Stimulated activated CD4-positive, alpha-beta T cell treated with anti-CD3 and anti-CD28 coated beads, Interleukin-15, amount 100 ng/mL, for 1 hour (primary cell): ENCODE measurements around the gene TBC1D14.

Experiments used
- DNase-seq, 2 donors: peaks; one replicate each; pipeline ENCODE4 v3.0.0-alpha.2; 2020; ENCODE audit warnings: low read depth in 1 of 2, low spot score in 1 of 2

Gene TBC1D14

GRCh38 chr4:6946497-6946896, 36.9 kb downstream of the TBC1D14 start:
- DNase-seq = no peak

- no peak for DNase-seq
These were observed 38.5 kb downstream of the TBC1D14 start for GRCh38 chr4:6948134-6948460.

GRCh38 chr4:6951880-6952381, 42.3 kb downstream of the TBC1D14 start:
- no peak for DNase-seq

GRCh38 chr4:6953751-6954380, 44.2 kb downstream of the TBC1D14 start:
- no peak for DNase-seq

- DNase-seq = no peak
These were observed 45.8 kb downstream of the TBC1D14 start for GRCh38 chr4:6955261-6955911.

- DNase-seq = no peak
These were observed 46.4 kb downstream of the TBC1D14 start for GRCh38 chr4:6956087-6956433.

GRCh38 chr4:6956434-6957147, 47.0 kb downstream of the TBC1D14 start:
- no peak for DNase-seq

GRCh38 chr4:6957148-6957520, 47.5 kb downstream of the TBC1D14 start:
- DNase-seq = no peak

GRCh38 chr4:6957994-6958393, 48.4 kb downstream of the TBC1D14 start:
- DNase-seq = no peak

- no peak for DNase-seq
These were observed 49.6 kb downstream of the TBC1D14 start for GRCh38 chr4:6959261-6959660.

- no peak for DNase-seq
These were observed 50.5 kb downstream of the TBC1D14 start for GRCh38 chr4:6960154-6960553.

GRCh38 chr4:6960628-6961412, 51.2 kb downstream of the TBC1D14 start:
- no peak for DNase-seq

- DNase-seq = no peak
These were observed 52.0 kb downstream of the TBC1D14 start for GRCh38 chr4:6961496-6962210.

- no peak for DNase-seq
These were observed 52.8 kb downstream of the TBC1D14 start for GRCh38 chr4:6962211-6963041.

GRCh38 chr4:6963139-6963611, 53.5 kb downstream of the TBC1D14 start:
- no peak for DNase-seq

GRCh38 chr4:6964858-6965257, 55.2 kb downstream of the TBC1D14 start:
- no peak for DNase-seq

- DNase-seq = no peak
These were observed 55.7 kb downstream of the TBC1D14 start for GRCh38 chr4:6965329-6965728.

- no peak for DNase-seq
These were observed 58.3 kb downstream of the TBC1D14 start for GRCh38 chr4:6967846-6968340.

- no peak for DNase-seq
These were observed 58.9 kb downstream of the TBC1D14 start for GRCh38 chr4:6968496-6968895.
